ENCODE measurements around the gene OR52M1. TPM values are rescaled to one million over a fixed set of nuclear protein-coding genes. Genes with fewer than 3 reads are reported as not detected.

The OR52M1 gene
- polyA plus RNA-seq, 3 donors, result not detected

DNA sequence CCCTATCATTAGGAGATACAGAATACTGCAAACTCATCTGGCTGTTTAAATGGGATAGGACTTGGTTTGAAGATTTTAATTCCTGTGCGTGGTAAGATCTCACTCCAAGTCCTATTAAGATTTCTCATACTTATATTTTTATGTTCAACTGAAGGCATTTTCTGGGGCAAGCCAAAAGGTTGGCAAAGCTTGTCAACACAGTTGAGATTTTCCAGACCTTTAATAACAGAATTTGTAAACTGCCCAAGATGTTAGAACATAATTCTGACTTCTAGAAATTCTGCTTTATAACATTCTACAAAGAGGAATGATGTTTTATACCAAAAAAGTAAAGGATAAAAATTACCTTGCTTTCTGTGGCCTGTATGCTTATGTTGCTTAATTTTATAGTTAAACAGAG is 30.8 kb upstream of the OR52M1 start:
- H3K9me3 ChIP-seq (replicated peaks in 1 of 2; ENCODE audit: control insufficient read depth in 1 of 2, insufficient read depth in 1 of 2, low read length in 2 of 2), result no peaks in the 10 kb centered on the region

DNA sequence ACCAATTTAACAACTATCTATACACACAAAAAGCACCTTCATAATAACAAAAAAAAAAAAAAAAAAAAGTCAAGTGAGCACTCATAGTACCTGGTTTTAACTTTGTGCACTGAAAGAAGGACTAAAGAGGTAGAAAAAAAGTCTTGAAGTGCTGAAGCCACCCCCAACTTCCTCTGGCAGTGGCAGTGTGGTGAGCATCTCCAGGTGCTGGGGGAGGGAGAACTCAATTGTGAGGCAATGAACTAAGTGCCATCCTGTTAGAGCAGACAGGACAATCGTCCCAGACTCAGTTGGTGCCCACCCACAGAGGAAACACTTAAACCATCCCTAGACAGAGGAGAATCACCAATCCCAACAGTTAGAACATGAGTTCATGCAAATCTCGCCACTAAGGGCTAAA is 22.7 kb upstream of the OR52M1 start:
- no peak for DNase-seq
- Mint-ChIP-seq H3K4me3 (no peak overlapping the region), H3K36me3 (peaks cover 0 to 8% of the 10 kb centered on the region in 2 donors), H3K27ac (no peak overlapping the region), H3K27me3 (ENCODE audit: low read depth in 3 of 3) (peaks cover 10 to 14% (median 10%) of the 10 kb centered on the region in 3 donors), H3K4me1 (no peaks in the 10 kb centered on the region), H3K9me3 (peaks cover 0 to 5% (median 2%) of the 10 kb centered on the region in 7 donors)
- TF ChIP-seq CTCF (IDR thresholded peaks at IDR 0.05), result no peak
- H3K27ac ChIP-seq (ENCODE audit: low read depth in 1 of 2, low read length in 2 of 2), result no peak overlapping the region
- H3K79me2 ChIP-seq (ENCODE audit: insufficient read depth, low read length), result no peaks in the 10 kb centered on the region
- 100% methylated on average over 1 of the region's 2 CpGs for WGBS (ENCODE audit: insufficient coverage)
- H3K36me3 ChIP-seq (replicated peaks in 1 of 2; ENCODE audit: control insufficient read depth in 1 of 2, insufficient read depth in 2 of 2, low read length in 2 of 2), result no peaks in the 10 kb centered on the region
- H4K20me1 ChIP-seq (ENCODE audit: insufficient read depth, low read length), result no peaks in the 10 kb centered on the region
- no peaks in the 10 kb centered on the region for H3K27me3 ChIP-seq (ENCODE audit: control insufficient read depth in 2 of 2, insufficient read depth in 2 of 2, low read length in 2 of 2)
- H3K4me3 ChIP-seq (replicated peaks in 1 of 3; ENCODE audit: low read depth in 2 of 3, low read length in 3 of 3), result no peak overlapping the region
- H2AFZ ChIP-seq (ENCODE audit: insufficient read depth, low read depth, low read length, poor library complexity, severe bottlenecking), result no peak overlapping the region
- no peak overlapping the region for H3K9ac ChIP-seq (ENCODE audit: insufficient read depth, low read length, poor library complexity, severe bottlenecking)
- intact Hi-C loops (cut with micrococcal nuclease), result no loop called here
- no peak overlapping the region for H3K4me2 ChIP-seq (replicated peaks; ENCODE audit: extremely low read depth, low read length, poor library complexity, severe bottlenecking)
- H3K9me3 ChIP-seq (replicated peaks in 1 of 2; ENCODE audit: control insufficient read depth in 1 of 2, insufficient read depth in 1 of 2, low read length in 2 of 2), result no peaks in the 10 kb centered on the region
- H3K4me1 ChIP-seq (ENCODE audit: control insufficient read depth in 1 of 2, insufficient read depth in 2 of 2, low read length in 2 of 2), result no peaks in the 10 kb centered on the region

More for the DNA sequence above, 30.8 kb upstream of the OR52M1 start:
- H3K27ac ChIP-seq (ENCODE audit: low read depth in 1 of 2, low read length in 2 of 2), result no peak overlapping the region
- peaks cover 2% of the 10 kb centered on the region for H3K4me1 Mint-ChIP-seq
- H3K4me2 ChIP-seq (replicated peaks; ENCODE audit: extremely low read depth, low read length, poor library complexity, severe bottlenecking), result no peak overlapping the region
- no peak overlapping the region for H3K27ac Mint-ChIP-seq
- DNase-seq, result no peak
- no peak overlapping the region for H3K9ac ChIP-seq (ENCODE audit: insufficient read depth, low read length, poor library complexity, severe bottlenecking)
- H2AFZ ChIP-seq (ENCODE audit: insufficient read depth, low read depth, low read length, poor library complexity, severe bottlenecking), result no peak overlapping the region
- H3K9me3 Mint-ChIP-seq, result no peaks in the 10 kb centered on the region
- peaks cover 9 to 15% (median 11%) of the 10 kb centered on the region in 3 donors for H3K27me3 Mint-ChIP-seq (ENCODE audit: low read depth in 3 of 3)
- H3K27me3 ChIP-seq (ENCODE audit: control insufficient read depth in 2 of 2, insufficient read depth in 2 of 2, low read length in 2 of 2), result no peaks in the 10 kb centered on the region
- H3K79me2 ChIP-seq (ENCODE audit: insufficient read depth, low read length), result no peaks in the 10 kb centered on the region
- no peaks in the 10 kb centered on the region for H3K36me3 ChIP-seq (replicated peaks in 1 of 2; ENCODE audit: control insufficient read depth in 1 of 2, insufficient read depth in 2 of 2, low read length in 2 of 2)
- no CpG with 5 or more reads among the region's 1 CpG for WGBS (ENCODE audit: insufficient coverage)
- H3K4me1 ChIP-seq (ENCODE audit: control insufficient read depth in 1 of 2, insufficient read depth in 2 of 2, low read length in 2 of 2), result peaks cover under 1 to 2% of the 10 kb centered on the region in 2 donors
- H3K4me3 ChIP-seq (replicated peaks in 1 of 3; ENCODE audit: low read depth in 2 of 3, low read length in 3 of 3), result no peak overlapping the region
- H4K20me1 ChIP-seq (ENCODE audit: insufficient read depth, low read length), result no peaks in the 10 kb centered on the region
- no peaks in the 10 kb centered on the region for H3K36me3 Mint-ChIP-seq
- H3K4me3 Mint-ChIP-seq, result no peak overlapping the region
- TF ChIP-seq CTCF (IDR thresholded peaks at IDR 0.05), result no peak
- intact Hi-C loops (cut with micrococcal nuclease), result no loop called here
